ENCODE results near the gene MYO9B.
"Not testable (repeated sequence)": the region's sequence is repeated elsewhere in the genome, so short reads cannot be mapped to it uniquely, and the experiment has no call there.

Gene MYO9B

GRCh38 chr19:17145546-17146497, 70.2 kb downstream of the MYO9B start:
- DNase-seq (ENCODE audit: low read depth in 2 of 2) = no peak

GRCh38 chr19:17148130-17148529, 72.6 kb downstream of the MYO9B start:
- DNase-seq (ENCODE audit: low read depth in 2 of 2) = no peak

GRCh38 chr19:17149393-17150135, 74.0 kb downstream of the MYO9B start:
- DNase-seq (ENCODE audit: low read depth in 2 of 2) = no peak

- no peak for DNase-seq (ENCODE audit: low read depth in 2 of 2)
Observed at GRCh38 chr19:17153996-17154395, 78.4 kb downstream of the MYO9B start.

- no peak for DNase-seq (ENCODE audit: low read depth in 2 of 2)
Observed at GRCh38 chr19:17155251-17155650, 79.7 kb downstream of the MYO9B start.

- no peak for DNase-seq (ENCODE audit: low read depth in 2 of 2)
Observed at GRCh38 chr19:17156296-17156946, 80.8 kb downstream of the MYO9B start.

GRCh38 chr19:17156947-17157302, 81.3 kb downstream of the MYO9B start:
- DNase-seq (ENCODE audit: low read depth in 2 of 2) = no peak

- no peak for DNase-seq (ENCODE audit: low read depth in 2 of 2)
Observed at GRCh38 chr19:17158584-17158983, 83.0 kb downstream of the MYO9B start.

GRCh38 chr19:17159466-17160393, 84.2 kb downstream of the MYO9B start:
- DNase-seq (ENCODE audit: low read depth in 2 of 2) = no peak

- no peak for DNase-seq (ENCODE audit: low read depth in 2 of 2)
Observed at GRCh38 chr19:17160908-17161307, 85.3 kb downstream of the MYO9B start.

- DNase-seq (ENCODE audit: low read depth in 2 of 2) = not testable (repeated sequence)
Observed at GRCh38 chr19:17162131-17162530, 86.6 kb downstream of the MYO9B start.

- no peak for DNase-seq (ENCODE audit: low read depth in 2 of 2)
Observed at GRCh38 chr19:17162580-17162979, 87.0 kb downstream of the MYO9B start.

GRCh38 chr19:17163652-17164051, 88.1 kb downstream of the MYO9B start:
- DNase-seq (ENCODE audit: low read depth in 2 of 2) = no peak

GRCh38 chr19:17164639-17165038, 89.1 kb downstream of the MYO9B start:
- DNase-seq (ENCODE audit: low read depth in 2 of 2) = no peak

- no peak for DNase-seq (ENCODE audit: low read depth in 2 of 2)
Observed at GRCh38 chr19:17165715-17166114, 90.1 kb downstream of the MYO9B start.

- no peak for DNase-seq (ENCODE audit: low read depth in 2 of 2)
Observed at GRCh38 chr19:17170538-17171297, 95.1 kb downstream of the MYO9B start.

GRCh38 chr19:17171874-17172273, 96.3 kb downstream of the MYO9B start:
- no peak for DNase-seq (ENCODE audit: low read depth in 2 of 2)

- no peak for DNase-seq (ENCODE audit: low read depth in 2 of 2)
Observed at GRCh38 chr19:17172624-17173345, 97.2 kb downstream of the MYO9B start.

GRCh38 chr19:17178291-17178690, 102.7 kb downstream of the MYO9B start:
- no peak for DNase-seq (ENCODE audit: low read depth in 2 of 2)

All from stimulated activated CD8-positive, alpha-beta memory T cell treated with anti-CD3 and anti-CD28 coated beads, Interleukin-2, amount 100 ng/mL, for 48 hours (primary cell).